HG03442 (cell line): ENCODE results near the gene FAM107B.

ENCODE experiments used
- ATAC-seq: cut with Tn5 transposase; IDR thresholded peaks from one replicate; pipeline ENCODE4 v1.9.1; 2021; ENCODE audit warnings: mild to moderate bottlenecking, moderate library complexity; ENCODE audit not compliant: unreplicated experiment

Gene FAM107B

GRCh38 chr10:14563359-14563940, 211.2 kb downstream of the FAM107B start:
- no peak for ATAC-seq

GRCh38 chr10:14563076-14563336, 211.7 kb downstream of the FAM107B start:
- ATAC-seq, result no peak

GRCh38 chr10:14562218-14563075, 212.2 kb downstream of the FAM107B start:
- no peak for ATAC-seq

- ATAC-seq, result no peak
Observed at GRCh38 chr10:14560791-14561765, 213.6 kb downstream of the FAM107B start.

GRCh38 chr10:14560274-14560673, 214.4 kb downstream of the FAM107B start:
- no peak for ATAC-seq

GRCh38 chr10:14558025-14558424, 216.7 kb downstream of the FAM107B start:
- no peak for ATAC-seq

- no peak for ATAC-seq
Observed at GRCh38 chr10:14557567-14557966, 217.1 kb downstream of the FAM107B start.

GRCh38 chr10:14556285-14556956, 218.3 kb downstream of the FAM107B start:
- ATAC-seq, result peak; percentile 67

- no peak for ATAC-seq
Observed at GRCh38 chr10:14555807-14556206, 218.9 kb downstream of the FAM107B start.

GRCh38 chr10:14554491-14555205, 220.0 kb downstream of the FAM107B start:
- ATAC-seq, result no peak

- no peak for ATAC-seq
Observed at GRCh38 chr10:14554091-14554490, 220.6 kb downstream of the FAM107B start.

GRCh38 chr10:14553448-14553847, 221.2 kb downstream of the FAM107B start:
- no peak for ATAC-seq

GRCh38 chr10:14552015-14552414, 222.7 kb downstream of the FAM107B start:
- no peak for ATAC-seq

GRCh38 chr10:14550471-14550981, 224.2 kb downstream of the FAM107B start:
- ATAC-seq, result no peak

GRCh38 chr10:14549496-14549895, 225.2 kb downstream of the FAM107B start:
- ATAC-seq, result no peak

GRCh38 chr10:14548970-14549369, 225.7 kb downstream of the FAM107B start:
- no peak for ATAC-seq

- no peak for ATAC-seq
Observed at GRCh38 chr10:14548474-14548873, 226.2 kb downstream of the FAM107B start.

GRCh38 chr10:14547816-14548215, 226.9 kb downstream of the FAM107B start:
- no peak for ATAC-seq

GRCh38 chr10:14545827-14546226, 228.9 kb downstream of the FAM107B start:
- no peak for ATAC-seq

- ATAC-seq, result no peak
Observed at GRCh38 chr10:14543904-14544210, 230.8 kb downstream of the FAM107B start.
